ENCODE results near the gene KRTAP23-1.

DNA sequence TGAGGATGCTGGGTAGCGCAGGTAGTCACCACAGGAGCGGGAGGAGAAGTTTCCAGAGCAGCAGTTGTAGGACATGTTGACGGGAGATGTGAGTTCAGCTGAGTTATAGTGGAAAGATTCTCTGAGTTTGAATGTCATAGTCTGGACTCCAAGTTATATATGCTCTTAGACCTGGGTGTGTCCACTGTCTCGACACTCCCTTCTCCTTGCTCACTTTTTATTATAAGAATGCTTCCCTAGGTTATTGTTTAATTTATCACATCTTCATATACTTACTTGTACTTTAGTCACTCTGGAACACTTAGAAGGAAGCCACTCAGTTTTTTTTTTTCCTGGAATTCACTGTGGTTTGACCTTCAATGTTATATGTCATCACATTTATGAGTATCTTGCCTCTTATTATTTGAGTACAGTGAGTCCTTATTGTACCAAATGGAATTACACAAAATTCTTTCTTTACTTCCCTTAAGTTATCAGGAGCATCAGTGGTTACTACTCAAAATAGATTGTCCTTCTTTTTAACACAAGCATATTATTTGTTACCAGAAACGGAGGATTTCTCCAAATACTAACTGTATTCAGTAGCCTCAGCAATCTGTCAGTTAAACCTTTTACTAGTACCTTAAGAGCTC, 23.8 kb upstream of the KRTAP23-1 start, which contains the start of gene KRTAP13-2:
- TF ChIP-seq MYC (IDR thresholded peaks at IDR 0.05; ENCODE audit: low read depth, low read length), result no peak
- TF ChIP-seq EZH2 (IDR thresholded peaks at IDR 0.05; ENCODE audit: borderline replicate concordance, low read depth, low read length, severe bottlenecking), result no peak
- TF ChIP-seq, protein P1, sequence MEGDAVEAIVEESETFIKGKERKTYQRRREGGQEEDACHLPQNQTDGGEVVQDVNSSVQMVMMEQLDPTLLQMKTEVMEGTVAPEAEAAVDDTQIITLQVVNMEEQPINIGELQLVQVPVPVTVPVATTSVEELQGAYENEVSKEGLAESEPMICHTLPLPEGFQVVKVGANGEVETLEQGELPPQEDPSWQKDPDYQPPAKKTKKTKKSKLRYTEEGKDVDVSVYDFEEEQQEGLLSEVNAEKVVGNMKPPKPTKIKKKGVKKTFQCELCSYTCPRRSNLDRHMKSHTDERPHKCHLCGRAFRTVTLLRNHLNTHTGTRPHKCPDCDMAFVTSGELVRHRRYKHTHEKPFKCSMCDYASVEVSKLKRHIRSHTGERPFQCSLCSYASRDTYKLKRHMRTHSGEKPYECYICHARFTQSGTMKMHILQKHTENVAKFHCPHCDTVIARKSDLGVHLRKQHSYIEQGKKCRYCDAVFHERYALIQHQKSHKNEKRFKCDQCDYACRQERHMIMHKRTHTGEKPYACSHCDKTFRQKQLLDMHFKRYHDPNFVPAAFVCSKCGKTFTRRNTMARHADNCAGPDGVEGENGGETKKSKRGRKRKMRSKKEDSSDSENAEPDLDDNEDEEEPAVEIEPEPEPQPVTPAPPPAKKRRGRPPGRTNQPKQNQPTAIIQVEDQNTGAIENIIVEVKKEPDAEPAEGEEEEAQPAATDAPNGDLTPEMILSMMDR (IDR thresholded peaks at IDR 0.05; ENCODE audit: extremely low read depth in 1 of 2, insufficient read depth in 1 of 2, low read depth in 1 of 2, low read length in 2 of 2), result no peak
- TF ChIP-seq POLR2A (IDR thresholded peaks at IDR 0.05; ENCODE audit: low read depth, low read length), result no peak
